Neuronal stem cell (in vitro differentiated cells): ENCODE measurements around the gene HSD3B7.

Experiments
- DNase-seq: peaks from one replicate; pipeline ENCODE4 v3.0.0-alpha.2; 2013; ENCODE audit warnings: low spot score
- H2AFZ ChIP-seq: one replicate; pipeline ENCODE4 v1.6.1; 2013; ENCODE audit warnings: mild to moderate bottlenecking, low read length, inconsistent platforms
- H2AK5ac ChIP-seq: 2 replicates; pipeline ENCODE4 v1.6.1; 2013; ENCODE audit warnings: low read depth, mild to moderate bottlenecking, inconsistent platforms, low read length, moderate library complexity, mixed read lengths
- H2BK120ac ChIP-seq: 2 replicates; pipeline ENCODE4 v1.6.1; 2013; ENCODE audit warnings: low read depth, mild to moderate bottlenecking, inconsistent platforms, low read length, moderate library complexity, mixed read lengths
- H2BK12ac ChIP-seq: one replicate; pipeline ENCODE4 v1.6.1; 2013; ENCODE audit warnings: low read length, inconsistent platforms
- H2BK15ac ChIP-seq: 2 replicates; pipeline ENCODE4 v1.6.1; 2013; ENCODE audit warnings: mild to moderate bottlenecking, low read length, inconsistent platforms, mixed read lengths
- H2BK5ac ChIP-seq: one replicate; pipeline ENCODE4 v1.6.1; 2013; ENCODE audit warnings: inconsistent platforms, mild to moderate bottlenecking, low read length, moderate library complexity
- H3K14ac ChIP-seq: one replicate; pipeline ENCODE4 v1.6.1; 2013; ENCODE audit warnings: low read length, inconsistent platforms
- H3K18ac ChIP-seq: 2 replicates; pipeline ENCODE4 v1.6.1; 2013; ENCODE audit warnings: low read length, inconsistent platforms
- H3K23ac ChIP-seq: 2 replicates; pipeline ENCODE4 v1.6.1; 2013; ENCODE audit warnings: low read depth, mild to moderate bottlenecking, mixed read lengths, low read length, inconsistent platforms; ENCODE audit not compliant: poor library complexity
- H3K27ac ChIP-seq: replicated peaks from 3 replicates; pipeline ENCODE4 v1.5.1; 2013; ENCODE audit warnings: low read length, inconsistent platforms
- H3K27me3 ChIP-seq, 3 experiments: 2 replicates each; pipeline ENCODE4 v1.6.1; 2013; ENCODE audit warnings: low read length in 3 of 3, mild to moderate bottlenecking in 2 of 3, inconsistent platforms in 1 of 3, low read depth in 1 of 3, mixed read lengths in 1 of 3, moderate library complexity in 1 of 3; ENCODE audit not compliant: control insufficient read depth in 3 of 3, insufficient read depth in 3 of 3
- H3K36me3 ChIP-seq, 2 donors: replicated peaks in 1 of 2; 2 replicates each; pipeline ENCODE4 v1.6.1; 2013; ENCODE audit warnings: low read length in 2 of 2; ENCODE audit not compliant: control insufficient read depth in 2 of 2, insufficient read depth in 2 of 2
- H3K4ac ChIP-seq: 2 replicates; pipeline ENCODE4 v1.6.1; 2013; ENCODE audit warnings: inconsistent platforms, mild to moderate bottlenecking, low read length, moderate library complexity
- H3K4me1 ChIP-seq, 2 donors: 1 replicate in 1 of 2; 2 replicates in 1 of 2; pipeline ENCODE4 v1.6.1; 2013; ENCODE audit warnings: low read length in 2 of 2, low read depth in 1 of 2; ENCODE audit not compliant: control insufficient read depth in 2 of 2, insufficient read depth in 1 of 2
- H3K4me2 ChIP-seq: one replicate; pipeline ENCODE4 v1.6.1; 2013; ENCODE audit warnings: mild to moderate bottlenecking, low read length, inconsistent platforms; ENCODE audit not compliant: insufficient read depth, poor library complexity, severe bottlenecking
- H3K4me3 ChIP-seq, 2 donors: 2 replicates each; pipeline ENCODE4 v1.5.1; 2013; ENCODE audit warnings: low read length in 2 of 2, mild to moderate bottlenecking in 2 of 2, inconsistent platforms in 1 of 2, moderate library complexity in 1 of 2
- H3K79me1 ChIP-seq: one replicate; pipeline ENCODE4 v1.6.1; 2013; ENCODE audit warnings: low read depth, mild to moderate bottlenecking, inconsistent platforms, low read length, moderate library complexity
- H3K9ac ChIP-seq: one replicate; pipeline ENCODE4 v1.6.1; 2013; ENCODE audit warnings: mild to moderate bottlenecking, low read depth, low read length, inconsistent platforms; ENCODE audit not compliant: poor library complexity
- H3K9me3 ChIP-seq, 2 donors: replicated peaks in 1 of 2; 2 replicates each; pipeline versions ENCODE3 to v1.6.1; 2013; ENCODE audit warnings: low read length in 2 of 2, mild to moderate bottlenecking in 2 of 2, inconsistent platforms in 1 of 2, low read depth in 1 of 2, mixed read lengths in 1 of 2, moderate library complexity in 1 of 2; ENCODE audit not compliant: control insufficient read depth in 2 of 2, insufficient read depth in 1 of 2
- H4K8ac ChIP-seq: one replicate; pipeline ENCODE4 v1.6.1; 2013; ENCODE audit warnings: low read depth, mild to moderate bottlenecking, inconsistent platforms, low read length, moderate library complexity
- H4K91ac ChIP-seq: one replicate; pipeline ENCODE4 v1.6.1; 2013; ENCODE audit warnings: low read length, low read depth, mild to moderate bottlenecking, inconsistent platforms; ENCODE audit not compliant: poor library complexity
- WGBS, 2 donors: extraction: QIAGEN DNeasy Blood & Tissue Kit; methylation state at CpG; one replicate each; pipeline ENCODE4 v1.1.7; 2013; ENCODE audit warnings: missing lambda C conversion rate in 2 of 2, mixed read lengths in 1 of 2; ENCODE audit not compliant: insufficient read length in 2 of 2, insufficient replicate concordance in 1 of 2; ENCODE audit errors: extremely low coverage in 2 of 2; 5-methylcytosine and 5-hydroxymethylcytosine counted together

The HSD3B7 gene

DNA sequence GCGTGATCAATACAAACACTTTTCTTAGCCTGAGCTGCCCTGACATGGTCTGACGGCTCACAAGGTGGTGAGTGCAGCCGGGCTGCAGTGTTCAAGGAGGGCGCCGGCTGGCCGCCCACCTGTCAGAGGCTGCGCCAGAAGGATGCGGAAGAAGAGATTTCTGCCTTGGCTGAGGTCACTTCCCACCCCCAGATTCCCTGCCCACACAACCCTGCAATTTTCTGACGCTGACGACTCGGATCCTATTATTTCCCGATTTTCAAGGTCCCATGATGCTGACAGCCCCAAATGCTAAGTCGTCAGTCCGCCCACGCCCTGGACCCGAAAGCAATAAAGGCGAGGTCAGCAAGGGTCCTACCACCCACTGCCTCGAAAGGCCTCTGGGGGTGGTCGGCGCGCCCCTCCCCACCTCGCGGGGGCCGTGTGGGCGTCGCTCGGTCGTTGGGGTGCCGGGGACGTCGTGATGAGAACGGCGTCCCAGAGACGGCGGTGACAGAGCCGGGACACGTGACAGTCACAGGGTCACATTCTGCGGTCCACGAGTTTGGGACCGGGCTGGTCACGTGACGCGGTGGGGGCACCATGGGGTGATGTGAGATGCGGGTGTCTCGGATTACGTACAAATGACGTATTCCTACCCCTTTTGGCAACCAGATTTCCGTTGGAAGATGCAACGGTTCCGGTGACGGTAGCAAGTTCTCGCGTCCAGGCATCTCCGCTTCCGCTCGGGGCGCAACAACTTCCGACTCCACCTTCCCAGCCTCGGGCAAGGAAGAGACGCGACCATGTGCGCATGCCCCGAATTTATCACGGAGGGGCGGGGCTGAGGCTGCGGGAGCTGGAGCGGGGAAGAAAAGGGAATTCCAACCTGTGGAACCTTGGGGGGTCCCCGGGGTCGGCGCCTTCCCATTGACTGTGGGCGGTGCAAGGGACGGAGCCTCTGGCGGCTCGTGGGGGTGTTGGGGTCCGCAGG, 48.0 kb downstream of the HSD3B7 start, which contains the start of gene STX4:
Gene STX4 (plus strand): TSS at position 823 of the 973 bp plus-strand sequence. CDS start 248 bp downstream, outside the sequence.
- H4K8ac ChIP-seq: no peak within 1 kb of the TSS
- peak within 1 kb of the TSS; percentile 32 for H2BK15ac ChIP-seq
- no peaks in the 10 kb centered on the region for H3K9me3 ChIP-seq
- H2AFZ ChIP-seq: peak within 1 kb of the TSS; percentile 96
- peak within 1 kb of the TSS; percentile 12 for H3K23ac ChIP-seq
- H3K27me3 ChIP-seq: no peaks in the 10 kb centered on the region
- peak within 1 kb of the TSS; percentile 96 for H2BK5ac ChIP-seq
- peak within 1 kb of the TSS; percentile 100 for H3K4me2 ChIP-seq
- H2BK120ac ChIP-seq: no peak within 1 kb of the TSS
- H3K4ac ChIP-seq: no peak within 1 kb of the TSS
- H2AK5ac ChIP-seq: peak within 1 kb of the TSS; percentile 76
- H3K36me3 ChIP-seq: peaks cover 0 to 3% of the 10 kb centered on the region in 2 donors
- H4K91ac ChIP-seq: no peak within 1 kb of the TSS
- peaks cover 1 to 9% of the 10 kb centered on the region in 2 donors for H3K4me1 ChIP-seq
- peak within 1 kb of the TSS; percentile 67 for H3K14ac ChIP-seq
- peak within 1 kb of the TSS; percentile 52 for H3K27ac ChIP-seq
- no peak within 1 kb of the TSS for H2BK12ac ChIP-seq
- peak within 1 kb of the TSS; percentile 94 for H3K18ac ChIP-seq
- DNase-seq: peak; percentile 96
- WGBS, 2 donors: no CpG with 5 or more reads among the region's 75 CpGs
- peak within 1 kb of the TSS; percentile 84 to 92 for H3K4me3 ChIP-seq
- H3K9ac ChIP-seq: peak within 1 kb of the TSS; percentile 91
- H3K79me1 ChIP-seq: peaks cover 2% of the 10 kb centered on the region

- Histone ChIP-seq H3K9me3 (no peaks in the 10 kb centered on the region), H2BK15ac (peak overlapping the region; percentile 32), H3K27me3 (no peaks in the 10 kb centered on the region), H3K36me3 (peaks cover 0 to 4% of the 10 kb centered on the region in 2 donors), H3K14ac (peak overlapping the region; percentile 67), H2AFZ (peak overlapping the region; percentile 96), H3K4me2 (peak overlapping the region; percentile 100), H3K27ac (peak overlapping the region; percentile 20), H4K91ac (no peak overlapping the region), H3K23ac (no peak overlapping the region), H3K4me3 (peak overlapping the region; percentile 84 to 92), H3K9ac (peak overlapping the region; percentile 91), H3K79me1 (peaks cover 2% of the 10 kb centered on the region), H3K4me1 (peaks cover 1 to 9% of the 10 kb centered on the region in 2 donors), H2AK5ac (peak overlapping the region; percentile 76), H2BK5ac (peak overlapping the region; percentile 96), H2BK120ac (no peak overlapping the region), H4K8ac (no peak overlapping the region), H3K18ac (peak overlapping the region; percentile 21), H2BK12ac (no peak overlapping the region), H3K4ac (no peak overlapping the region)
- peak; percentile 77 for DNase-seq
- WGBS, 2 donors: no CpG with 5 or more reads among the region's 47 CpGs
Measured at GRCh38 chr16:31033709-31034492, 48.9 kb downstream of the HSD3B7 start.

GRCh38 chr16:31036691-31037090, 51.7 kb downstream of the HSD3B7 start:
- Histone ChIP-seq H4K8ac (no peak overlapping the region), H3K4me2 (no peak overlapping the region), H2BK12ac (no peak overlapping the region), H3K4me1 (peaks cover 1 to 8% of the 10 kb centered on the region in 2 donors), H3K9ac (no peak overlapping the region), H3K9me3 (no peaks in the 10 kb centered on the region), H4K91ac (no peak overlapping the region), H3K79me1 (peaks cover 2% of the 10 kb centered on the region), H3K18ac (no peak overlapping the region), H2AK5ac (no peak overlapping the region), H3K4me3 (no peak overlapping the region), H2BK120ac (no peak overlapping the region), H3K14ac (no peak overlapping the region), H2BK15ac (no peak overlapping the region), H3K36me3 (peaks cover 0 to 5% of the 10 kb centered on the region in 2 donors), H2BK5ac (no peak overlapping the region), H2AFZ (no peak overlapping the region), H3K27me3 (no peaks in the 10 kb centered on the region), H3K4ac (no peak overlapping the region), H3K27ac (no peak overlapping the region), H3K23ac (no peak overlapping the region)
- WGBS, 2 donors: no CpG with 5 or more reads among the region's 2 CpGs
- no peak for DNase-seq
